Posterior vena cava (tissue), 2 donors: Measurements from ENCODE around the gene NKG7. TPM values are rescaled to one million over a fixed set of nuclear protein-coding genes. Genes with fewer than 3 reads are reported as not detected.
A peak's percentile ranks its signal among the peaks of the same experiment; 100 is the strongest.

ENCODE experiments used
- DNase-seq: peaks from one replicate; pipeline ENCODE4 v3.0.0-alpha.2; 2020; ENCODE audit warnings: low spot score
- intact Hi-C, 2 donors: fragments of 100-400 bp; cut with DNase I; formaldehyde crosslinking; loops; one replicate each; pipeline versions ENCODE4 v1.14.1 to v1.14.2; 2022 to 2023
- total RNA-seq, 2 donors: library from RNA; stranded (reverse); fragmentation: NEBNext Ultra II Directional; extraction: Animal tissue kit (Norgen Biotek cat#: 25700); gene quantifications; one replicate each; pipeline ENCODE4 v1.2.1, GENCODE V29; 2021
- donor health status: DM: yes; HTN: yes; CAD: no.
- donor health status: DM: yes; HTN: yes; CAD: no.

NKG7 gene
- total RNA-seq, 2 donors from 2014 or later: 3.0 to 4.8 TPM

- intact Hi-C loops: loop anchor here in 1 of 2 donors (2.0 kb wide), 1 partner anchor 28 kb away; no protein-coding TSS in a partner anchor
Observed at GRCh38 chr19:51366389-51367254, 5.8 kb downstream of the NKG7 start.

GRCh38 chr19:51365965-51366388, 6.5 kb downstream of the NKG7 start, which contains the start of gene ETFB:
TSS of gene ETFB (minus strand) at chr19:51366388. CDS start at chr19:51366326, 62 bp downstream.
- intact Hi-C loops: loop anchor here in 1 of 2 donors (2.0 kb wide), 1 partner anchor 29 kb away; no protein-coding TSS in a partner anchor
- no peak for DNase-seq

More at GRCh38 chr19:51366389-51367254, 5.8 kb downstream of the NKG7 start:
- peak; percentile 99 for DNase-seq

GRCh38 chr19:51365211-51365964, 7.1 kb downstream of the NKG7 start:
- no peak for DNase-seq
- intact Hi-C loops: no loop called here

- no peak for DNase-seq
- intact Hi-C loops: no loop called here
Observed at GRCh38 chr19:51364200-51365106, 8.0 kb downstream of the NKG7 start.

GRCh38 chr19:51361239-51361638, 11.2 kb downstream of the NKG7 start:
- intact Hi-C loops: no loop called here
- no peak for DNase-seq

GRCh38 chr19:51359294-51359693, 13.2 kb downstream of the NKG7 start:
- intact Hi-C loops: no loop called here

GRCh38 chr19:51357952-51358351, 14.5 kb downstream of the NKG7 start:
- intact Hi-C loops: loop anchor here in 1 of 2 donors (2.0 kb wide), 1 partner anchor 15 kb away; the partner anchor contains the start of gene VSIG10L
- no peak for DNase-seq

More at GRCh38 chr19:51359294-51359693, 13.2 kb downstream of the NKG7 start:
- no peak for DNase-seq

GRCh38 chr19:51356159-51356801, 16.2 kb downstream of the NKG7 start:
- no peak for DNase-seq
- intact Hi-C loops: loop anchor here in 1 of 2 donors (2.0 kb wide), 1 partner anchor 13 kb away; the partner anchor contains the start of gene VSIG10L

- intact Hi-C loops: no loop called here
- no peak for DNase-seq
Observed at GRCh38 chr19:51354742-51355148, 17.7 kb downstream of the NKG7 start.

GRCh38 chr19:51354103-51354741, 18.2 kb downstream of the NKG7 start:
- no peak for DNase-seq
- intact Hi-C loops: no loop called here

GRCh38 chr19:51352783-51353360, 19.6 kb downstream of the NKG7 start:
- intact Hi-C loops: no loop called here
- no peak for DNase-seq

- no peak for DNase-seq
- intact Hi-C loops: no loop called here
Observed at GRCh38 chr19:51351266-51351990, 21.0 kb downstream of the NKG7 start.

- DNase-seq: no peak
- intact Hi-C loops: no loop called here
Observed at GRCh38 chr19:51347209-51347928, 25.1 kb downstream of the NKG7 start.

GRCh38 chr19:51346742-51347141, 25.7 kb downstream of the NKG7 start:
- intact Hi-C loops: no loop called here
- no peak for DNase-seq

- no peak for DNase-seq
- intact Hi-C loops: no loop called here
Observed at GRCh38 chr19:51345076-51345620, 27.3 kb downstream of the NKG7 start.
